Upper lobe of left lung (tissue), 4 donors: Measurements from ENCODE around the gene CCDC54.
"Not testable (repeated sequence)": the region's sequence is repeated elsewhere in the genome, so short reads cannot be mapped to it uniquely, and the experiment has no call there.

Experiments used
- CTCF ChIP-seq, 6 experiments: fragments of 450-650 bp in 4 of 6; fragments of 200-600 bp in 2 of 6; sonication (generic) in 2 of 6; IDR thresholded peaks; one replicate each; pipeline ENCODE4 v1.5.1; 2016 to 2019; ENCODE audit warnings: antibody characterized with exemption in 6 of 6
- EP300 ChIP-seq, 4 donors: sonication (generic); formaldehyde crosslinking; IDR thresholded peaks; one replicate each; pipeline ENCODE4 v1.5.1; 2017; ENCODE audit warnings: antibody characterized with exemption in 4 of 4, control low read depth in 2 of 4
- POLR2A ChIP-seq, 4 donors: fragments of 450-650 bp; IDR thresholded peaks; one replicate each; pipeline ENCODE4 v1.5.1; 2016 to 2017; ENCODE audit warnings: antibody characterized with exemption in 4 of 4, mild to moderate bottlenecking in 2 of 4
- POLR2AphosphoS5 ChIP-seq, 2 donors: sonication (generic); formaldehyde crosslinking; IDR thresholded peaks; one replicate each; pipeline ENCODE4 v1.5.1; 2017; ENCODE audit warnings: antibody characterized with exemption in 2 of 2

GRCh38 chr3:107339690-107340089, 37.5 kb upstream of the CCDC54 start:
- TF ChIP-seq CTCF, POLR2AphosphoS5, EP300, POLR2A (IDR thresholded peaks at IDR 0.05): not testable (repeated sequence)
